NCI-H187 (cell line): Measurements from ENCODE around the gene CTDSPL2.
"Not testable (repeated sequence)": the region's sequence is repeated elsewhere in the genome, so short reads cannot be mapped to it uniquely, and the experiment has no call there.

Experiments used
- DNase-seq, 2 experiments: peaks; one replicate each; lab custom pipeline; 2025; lab: John Stamatoyannopoulos, UW

CTDSPL2 gene

DNA sequence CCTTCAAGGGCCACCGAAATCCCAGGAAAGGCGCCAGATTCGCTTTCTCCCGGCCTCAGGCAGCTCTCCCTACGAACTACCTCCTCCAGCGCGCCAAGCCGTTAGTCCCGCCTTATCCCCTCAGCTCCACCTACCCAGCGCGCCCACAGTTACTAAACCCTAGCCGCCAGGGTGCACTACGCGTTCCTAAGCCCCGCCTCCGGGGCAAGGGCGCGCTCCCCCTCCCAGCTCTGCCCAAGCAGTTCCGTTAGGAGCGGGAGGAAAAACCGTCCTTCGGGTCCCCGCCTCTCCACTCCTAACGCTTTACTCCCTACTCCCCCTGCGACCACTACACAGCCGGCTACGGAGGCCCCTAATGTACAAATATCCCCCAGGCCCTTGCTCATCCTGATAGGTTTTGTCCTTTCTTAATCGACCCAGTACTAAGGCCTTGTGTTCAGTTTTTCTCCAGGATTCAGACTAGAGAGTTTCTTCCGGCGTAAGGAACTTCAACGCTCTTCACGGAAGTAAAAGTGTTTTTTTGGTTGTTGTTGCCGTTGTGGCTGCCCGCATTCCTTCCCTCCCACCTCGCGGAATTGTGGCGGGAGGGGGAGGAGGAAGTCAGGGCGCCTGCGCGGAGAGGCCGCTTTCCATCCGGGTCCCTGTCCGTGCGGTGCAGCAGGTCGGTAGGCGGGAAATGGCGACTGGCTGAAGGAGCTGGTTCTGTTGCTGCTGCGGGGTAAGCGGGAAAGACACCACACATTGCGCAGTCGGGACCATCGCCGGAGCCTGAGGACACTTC is at the start of gene CTDSPL2:
Gene CTDSPL2 (plus strand): TSS at position 655 of the 781 bp plus-strand sequence. CDS start 31,386 bp downstream, outside the sequence.
- peak; percentile 87 to 94 for DNase-seq

DNA sequence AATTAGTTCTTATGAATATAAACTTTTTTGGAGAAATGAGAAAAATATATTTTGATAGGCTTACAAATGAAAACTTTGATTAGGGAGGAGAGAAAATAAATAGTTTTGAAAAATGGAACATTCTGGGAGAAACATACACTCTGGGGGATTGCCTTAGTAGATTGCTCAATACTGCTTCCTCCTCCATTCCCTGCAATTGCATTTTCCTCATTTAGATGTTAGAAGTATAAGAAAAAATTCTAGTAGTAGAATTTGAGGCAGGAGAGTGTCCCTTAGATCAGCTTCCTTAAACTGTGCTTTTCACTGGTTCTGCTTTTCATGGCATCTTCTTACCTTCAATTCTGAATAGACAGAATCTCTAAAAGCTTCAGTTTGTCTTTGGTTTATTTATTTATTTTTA is 46.2 kb upstream of the CTDSPL2 start:
- no peak for DNase-seq

DNA sequence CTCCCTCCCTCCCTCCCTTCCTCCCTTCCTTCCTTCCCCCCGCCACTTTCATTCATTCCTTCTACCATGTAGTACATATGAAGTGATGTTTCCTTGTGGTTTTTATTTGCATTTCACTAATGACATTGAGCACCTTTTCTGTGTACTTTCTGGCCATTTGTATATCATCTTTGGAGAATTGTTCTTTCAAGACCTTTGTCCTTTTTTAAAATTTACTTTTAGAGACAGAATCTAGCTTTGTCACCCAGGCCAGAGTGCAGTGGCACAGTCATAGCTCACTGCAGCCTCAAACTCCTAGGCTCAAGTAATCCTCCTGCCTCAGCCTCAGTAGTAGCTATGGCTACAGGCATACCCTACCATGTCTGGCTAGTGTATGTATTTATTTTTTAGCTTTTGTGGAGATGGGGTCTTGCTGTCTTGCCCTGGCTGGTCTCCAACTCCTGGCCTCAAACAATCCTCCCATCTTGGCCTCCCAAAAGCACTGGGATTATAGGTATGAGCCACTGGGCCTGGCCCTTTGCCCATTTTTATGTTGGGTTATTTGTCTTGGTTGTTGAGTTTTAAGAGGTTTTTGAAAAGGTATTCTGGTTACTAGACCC is 42.0 kb upstream of the CTDSPL2 start:
- no peak for DNase-seq

DNA sequence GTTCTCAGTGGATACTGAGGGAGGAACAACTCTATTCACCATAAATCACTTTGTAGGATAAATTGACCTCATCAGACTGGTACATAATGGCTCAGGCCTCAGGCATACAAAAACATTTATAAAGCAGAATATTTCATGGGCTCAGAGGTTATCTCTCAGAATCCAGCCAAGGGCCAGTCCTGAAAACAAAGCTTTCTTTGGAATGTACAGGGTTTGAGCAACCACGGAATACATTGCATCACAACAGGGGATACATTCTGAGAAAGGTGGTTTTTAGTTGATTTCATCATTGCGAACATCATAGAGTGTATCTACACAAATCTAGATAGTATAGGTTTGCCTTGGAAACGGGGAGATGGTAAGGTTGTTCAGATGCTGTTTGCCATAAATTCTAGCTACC is 33.4 kb upstream of the CTDSPL2 start:
- no peak for DNase-seq

DNA sequence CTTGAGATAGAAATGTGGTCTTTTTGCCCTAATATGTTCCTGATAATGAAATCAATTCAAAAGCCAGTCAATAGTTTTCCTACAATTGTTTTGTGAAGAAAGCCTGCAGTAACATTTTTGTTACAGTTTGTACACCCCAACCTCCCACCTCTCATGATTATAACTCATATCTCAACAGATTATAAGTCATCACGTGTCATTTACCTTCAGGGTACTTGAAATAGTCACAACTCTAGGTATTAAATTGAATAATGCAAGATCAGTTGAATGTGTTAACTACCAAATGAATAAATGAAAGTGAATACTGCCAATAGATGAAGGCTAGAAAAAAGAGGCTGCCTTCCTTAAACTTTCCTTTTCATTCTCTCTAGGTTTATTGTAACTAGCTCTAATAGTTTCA is 32.9 kb upstream of the CTDSPL2 start:
- DNase-seq = no peak

DNA sequence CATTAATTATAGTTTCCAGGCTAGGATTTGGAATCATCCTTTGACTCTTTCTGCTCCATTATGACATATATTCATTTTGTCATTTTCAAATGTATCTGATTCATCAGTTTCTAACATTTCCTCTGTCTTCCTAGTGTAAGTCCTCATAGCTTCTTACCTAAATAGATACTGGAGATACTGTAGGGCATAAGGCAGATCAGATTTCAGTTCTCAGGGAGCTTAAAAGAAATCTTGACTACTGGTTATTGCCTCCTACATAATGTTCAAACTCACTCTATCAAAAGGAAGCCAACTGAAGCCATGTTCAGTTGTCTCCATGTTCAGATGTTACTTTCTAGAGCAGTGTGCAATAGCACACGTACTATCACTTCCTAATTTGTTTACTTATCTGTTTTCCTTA is 29.6 kb upstream of the CTDSPL2 start:
- DNase-seq = no peak

DNA sequence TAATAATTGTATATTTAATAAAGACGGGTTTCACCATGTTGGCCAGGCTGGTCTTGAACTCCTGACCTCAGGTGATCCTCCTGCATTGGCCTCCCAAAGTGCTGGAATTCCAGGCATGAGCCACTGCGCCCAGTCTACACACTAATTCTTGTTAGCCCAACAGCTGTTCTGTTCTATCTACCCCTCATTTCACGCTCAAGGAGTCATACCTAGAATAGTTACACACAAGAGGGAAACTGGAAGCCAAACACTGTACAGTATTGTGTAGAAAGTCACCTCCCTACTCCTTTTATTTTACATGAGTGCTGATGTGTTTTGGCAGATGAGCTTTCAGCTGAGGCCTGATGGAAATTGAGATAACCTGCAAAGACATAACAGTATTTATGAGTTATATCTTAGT is 13.4 kb upstream of the CTDSPL2 start:
- no peak for DNase-seq

DNA sequence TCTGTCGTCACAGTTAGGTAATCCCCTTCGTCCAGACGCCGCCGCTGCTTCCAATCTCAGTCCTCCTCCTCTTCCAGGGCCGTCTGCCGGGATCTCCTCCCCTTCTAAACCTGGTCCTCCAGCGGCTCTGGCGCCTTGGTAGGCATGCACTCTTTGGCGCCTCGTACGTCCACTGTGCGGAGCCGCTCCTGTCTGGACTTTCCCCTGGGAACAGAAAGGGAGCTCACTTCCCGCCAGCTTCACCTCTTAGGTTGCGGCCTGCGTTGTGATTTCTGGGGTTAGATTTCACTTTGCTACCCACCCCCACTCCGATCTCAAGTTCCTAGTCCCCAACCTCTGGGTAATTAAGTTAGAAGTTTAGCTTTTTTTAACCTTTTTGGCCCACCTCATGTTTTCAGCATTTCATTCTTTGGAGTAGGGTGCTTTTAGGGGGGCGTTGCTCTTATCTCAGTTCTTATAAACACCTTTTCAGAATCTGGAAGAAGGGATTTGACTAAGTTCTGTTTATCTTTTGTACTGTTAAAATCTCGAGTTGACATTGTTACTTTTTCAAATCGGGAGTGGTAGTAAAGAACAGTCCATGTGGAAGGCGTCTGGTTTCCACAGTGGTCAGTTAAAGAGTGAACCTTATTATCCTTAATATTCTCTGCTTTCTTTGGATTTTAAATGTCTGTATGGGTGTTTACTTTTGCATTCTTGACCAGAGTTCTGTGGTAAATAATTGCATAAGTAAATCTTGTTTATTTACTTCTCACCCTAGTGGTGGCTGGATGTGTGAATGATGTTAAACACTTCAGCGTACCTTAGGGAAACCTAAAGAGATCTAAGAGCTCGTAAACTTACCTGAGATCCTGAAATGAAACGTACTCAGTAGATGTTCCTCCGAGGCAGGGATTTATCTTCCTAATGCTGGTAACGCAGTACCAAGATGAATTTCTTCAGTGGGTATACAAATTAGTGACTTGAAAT is 611 bp downstream of the CTDSPL2 start:
- peak in 1 of 2 experiments; percentile 25 for DNase-seq

DNA sequence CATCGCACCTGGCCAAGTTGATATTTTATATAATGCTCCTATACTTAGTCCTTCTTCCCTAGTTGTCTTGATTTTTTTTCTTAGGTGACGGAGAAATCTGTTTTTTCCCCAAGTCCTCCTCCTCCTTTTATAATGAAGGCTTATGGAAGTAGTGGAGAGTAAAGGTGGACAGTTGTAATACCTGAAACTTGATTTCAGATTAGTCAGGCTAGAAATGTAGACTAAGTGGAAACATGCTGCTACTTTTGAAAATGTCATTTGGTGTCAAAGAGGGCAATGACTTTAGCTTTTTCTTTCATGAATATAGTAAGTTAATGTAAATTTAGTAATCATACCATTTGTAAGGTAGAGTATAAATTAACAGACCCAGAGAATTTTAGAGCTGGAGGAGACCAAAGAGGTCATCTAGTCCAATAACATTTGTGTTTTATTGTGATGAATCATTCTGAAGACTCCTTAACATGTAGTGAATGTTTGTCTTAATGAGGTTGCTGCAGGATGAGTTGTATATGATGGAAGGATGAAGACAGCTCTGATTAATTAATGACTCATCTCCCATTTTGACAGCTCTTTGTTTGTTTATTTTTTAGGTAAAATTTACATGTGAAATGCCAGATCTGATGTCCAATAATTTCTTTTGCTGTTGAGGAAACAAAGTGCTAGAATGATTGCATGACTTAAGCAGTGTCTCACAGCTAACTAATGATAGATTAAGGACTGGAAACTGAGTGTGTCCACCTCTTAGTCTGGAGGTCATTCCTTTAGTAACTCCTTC is 8.7 kb downstream of the CTDSPL2 start:
- DNase-seq = no peak

DNA sequence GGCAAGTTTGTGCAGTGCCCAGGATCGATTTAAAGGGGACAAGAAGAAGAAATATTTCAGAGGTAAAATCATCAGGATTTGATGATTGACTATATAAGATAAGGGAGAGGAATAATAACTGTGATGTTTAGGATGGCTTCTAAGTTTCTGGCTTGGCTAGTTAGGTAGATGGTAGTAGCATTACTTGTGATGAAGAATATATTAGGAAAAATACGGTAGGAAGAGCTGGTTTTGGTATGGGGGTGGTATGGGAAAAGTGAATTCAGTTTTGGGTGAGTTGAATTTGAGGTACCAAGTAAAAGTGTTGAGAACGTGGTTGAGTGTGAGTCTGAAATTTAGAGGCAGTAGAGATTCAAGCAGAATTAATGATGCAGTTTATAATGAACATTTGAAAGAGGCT is 11.0 kb downstream of the CTDSPL2 start:
- no peak for DNase-seq

DNA sequence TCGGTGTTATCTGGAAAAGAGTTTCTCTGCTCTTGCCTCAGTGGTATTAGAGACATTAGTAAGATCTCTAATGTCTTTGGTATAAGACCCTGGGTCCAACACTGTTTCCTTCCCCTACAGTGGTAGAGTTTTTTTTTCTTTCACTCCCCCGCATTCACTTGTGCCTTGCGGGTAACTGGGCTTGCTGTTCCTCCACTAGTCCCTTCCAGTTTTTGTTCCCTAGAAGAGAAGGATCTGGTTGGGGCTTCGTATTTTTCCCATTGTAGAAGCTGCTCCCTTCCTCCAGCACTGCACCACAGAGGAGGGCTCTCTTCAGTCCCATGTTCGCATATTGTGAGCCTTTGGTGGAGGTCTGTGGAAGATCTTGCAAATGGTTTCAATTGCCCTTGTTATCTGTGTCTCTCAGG is 13.7 kb downstream of the CTDSPL2 start:
- no peak for DNase-seq

DNA sequence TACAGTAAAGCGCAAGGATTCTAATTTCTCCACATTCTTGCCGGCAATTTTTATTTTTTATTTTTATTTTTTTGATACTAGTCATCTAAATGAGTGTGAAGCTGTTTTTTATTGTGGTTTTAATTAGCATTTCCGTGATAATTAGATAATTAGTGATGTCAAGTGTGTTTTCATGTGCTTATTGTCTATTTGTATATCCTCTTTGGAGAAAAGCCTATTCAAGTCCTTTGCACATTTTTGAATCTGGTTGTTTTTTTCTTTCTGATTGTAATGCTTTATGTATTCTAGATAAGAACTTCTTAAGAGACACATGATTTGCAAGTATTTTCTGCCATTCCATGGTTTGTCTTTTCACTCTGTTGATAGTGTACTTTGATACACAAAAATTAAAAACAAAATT is 16.1 kb downstream of the CTDSPL2 start:
- DNase-seq = no peak

DNA sequence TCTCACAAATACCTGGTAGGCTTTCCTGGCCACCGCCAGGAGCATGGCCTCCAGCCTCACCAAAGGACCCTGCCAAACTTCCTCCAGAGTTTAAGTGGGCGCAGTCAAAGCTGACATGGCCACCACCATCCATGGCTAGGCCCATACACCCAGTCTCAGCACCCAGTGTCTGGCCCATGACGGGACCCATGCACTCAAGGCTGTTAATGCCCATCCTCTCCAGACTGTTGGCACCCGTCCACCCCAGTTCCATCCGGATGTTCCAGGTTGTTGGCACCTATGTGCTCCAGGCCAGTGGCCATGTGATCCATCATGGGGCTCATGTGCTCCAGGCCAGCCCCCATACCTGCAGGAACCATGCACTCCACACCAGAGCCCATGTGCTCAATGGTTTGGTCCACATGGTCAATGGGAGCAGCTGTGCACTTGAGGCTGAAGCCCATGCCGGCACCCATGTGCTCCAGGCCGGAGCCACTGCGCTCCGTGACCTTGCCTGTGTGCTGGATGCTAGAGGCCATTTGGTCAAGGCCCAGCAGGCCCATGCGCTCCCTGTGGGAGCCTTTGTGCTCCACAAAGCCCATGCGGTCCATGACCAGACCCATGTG is 20.4 kb downstream of the CTDSPL2 start:
- no peak for DNase-seq

DNA sequence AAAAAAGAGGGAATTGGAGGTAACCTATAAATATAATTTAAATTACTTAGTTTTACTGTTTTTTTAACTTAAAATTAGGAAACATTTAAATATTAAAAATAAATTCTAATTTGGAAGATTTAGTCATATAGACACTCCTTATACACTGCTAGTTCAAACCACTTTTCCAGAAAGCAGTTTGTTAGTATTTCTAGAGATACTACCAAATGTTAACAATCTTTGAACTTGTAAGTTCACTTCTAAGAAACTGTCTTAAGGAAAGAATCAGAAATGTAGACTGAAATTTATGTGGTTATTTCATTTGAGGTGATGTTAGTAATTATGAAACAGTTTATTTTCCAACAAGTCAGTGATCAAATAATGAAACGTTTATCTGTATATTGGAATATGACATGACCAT is 22.7 kb downstream of the CTDSPL2 start:
- DNase-seq = no peak

DNA sequence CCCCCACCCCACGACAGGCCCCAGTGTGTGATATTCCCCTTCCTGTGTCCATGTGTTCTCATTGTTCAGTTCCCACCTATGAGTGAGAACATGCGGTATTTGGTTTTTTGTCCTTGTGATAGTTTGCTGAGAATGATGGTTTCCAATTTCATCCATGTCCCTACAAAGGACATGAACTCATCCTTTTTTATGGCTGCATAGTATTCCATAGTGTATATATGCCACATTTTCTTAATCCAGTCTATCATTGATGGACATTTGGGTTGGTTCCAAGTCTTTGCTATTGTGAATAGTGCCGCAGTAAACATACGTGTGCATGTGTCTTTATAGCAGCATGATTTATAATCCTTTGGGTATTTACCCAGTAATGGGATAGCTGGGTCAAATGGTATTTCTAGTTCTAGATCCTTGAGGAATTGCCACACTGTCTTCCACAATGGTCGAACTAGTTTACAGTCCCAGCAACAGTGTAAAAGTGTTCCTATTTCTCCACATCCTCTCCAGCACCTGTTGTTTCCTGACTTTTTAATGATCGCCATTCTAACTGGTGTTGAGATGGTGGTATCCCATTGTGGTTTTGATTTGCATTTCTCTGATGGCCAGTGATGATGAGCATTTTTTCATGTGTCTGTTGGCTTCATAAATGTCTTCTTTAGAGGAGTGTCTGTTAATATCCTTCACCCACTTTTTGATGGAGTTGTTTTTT is 26.3 kb downstream of the CTDSPL2 start:
- not testable (repeated sequence) for DNase-seq

DNA sequence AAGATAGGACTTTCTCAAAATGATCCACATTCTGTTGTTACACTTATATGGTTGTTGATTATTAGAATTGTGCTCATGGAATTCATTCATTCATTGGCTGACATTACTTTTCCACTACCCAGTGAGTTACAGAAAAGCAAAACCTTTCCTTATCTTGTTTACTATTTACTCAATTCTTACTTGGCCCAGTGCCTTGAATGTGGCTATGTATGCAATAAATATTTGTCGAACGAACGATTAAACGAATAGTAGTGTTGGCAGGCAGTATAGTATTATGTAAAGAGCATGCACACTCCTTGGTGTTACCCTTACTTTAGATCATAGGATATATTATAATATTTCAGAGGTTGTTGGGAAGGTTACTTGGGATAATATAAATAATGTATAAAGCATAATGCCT is 31.0 kb downstream of the CTDSPL2 start:
- no peak for DNase-seq

DNA sequence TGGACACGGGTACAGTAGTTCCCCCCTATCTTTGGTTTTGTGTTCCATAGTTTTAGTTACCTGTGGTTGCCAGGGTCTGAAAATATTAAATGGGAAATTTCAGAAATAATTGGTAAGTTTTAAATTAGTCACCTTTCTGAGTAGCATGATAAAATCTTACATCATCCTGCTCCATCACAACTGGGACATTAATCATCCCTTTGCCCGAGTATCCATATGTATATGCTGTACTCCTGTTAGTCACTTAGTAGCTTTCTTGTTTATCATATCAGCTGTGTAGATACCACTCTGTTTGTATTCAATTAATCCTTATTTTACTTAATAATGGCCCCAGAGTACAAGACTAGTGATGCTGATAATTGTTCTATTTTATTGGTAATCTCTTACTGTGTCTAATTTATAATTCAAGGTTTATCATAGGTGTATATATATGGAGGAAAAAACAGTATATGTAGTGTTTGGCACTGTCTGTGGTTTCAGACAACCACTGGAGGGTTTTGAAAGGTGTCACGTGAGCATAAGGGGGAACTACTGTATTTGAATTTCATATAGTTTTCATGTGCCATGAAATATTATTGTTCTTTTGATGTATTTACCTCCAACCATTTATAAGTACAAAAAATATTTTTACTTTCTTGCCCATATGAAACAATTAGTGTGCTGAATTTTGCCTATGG is 41.4 kb downstream of the CTDSPL2 start:
- no peak for DNase-seq

DNA sequence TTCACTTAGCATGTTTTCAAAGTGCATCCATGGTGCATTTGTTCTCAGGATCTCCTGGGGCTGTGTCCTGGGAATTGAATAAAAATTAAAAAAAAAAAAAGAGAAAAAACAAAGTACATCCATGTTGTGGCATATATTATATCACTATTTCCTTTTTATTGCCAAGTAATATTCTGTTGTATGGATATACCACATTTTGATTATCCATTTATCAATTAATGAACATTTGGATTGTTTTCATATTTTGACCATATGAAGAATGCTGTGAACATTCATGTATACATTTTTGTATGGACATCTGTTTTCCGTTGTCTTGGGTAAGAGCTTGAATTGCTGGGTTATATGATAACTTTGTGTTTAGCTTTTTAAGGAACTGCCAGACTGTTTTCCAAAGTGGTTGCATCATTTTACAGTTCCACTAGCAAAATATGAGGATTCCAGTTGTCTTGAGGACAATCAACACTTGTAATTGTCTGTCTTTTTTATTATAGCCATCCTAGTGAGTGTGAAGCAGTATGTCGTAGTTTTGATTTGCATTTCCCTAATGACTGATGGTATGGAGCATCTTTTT is 44.5 kb downstream of the CTDSPL2 start:
- no peak for DNase-seq

DNA sequence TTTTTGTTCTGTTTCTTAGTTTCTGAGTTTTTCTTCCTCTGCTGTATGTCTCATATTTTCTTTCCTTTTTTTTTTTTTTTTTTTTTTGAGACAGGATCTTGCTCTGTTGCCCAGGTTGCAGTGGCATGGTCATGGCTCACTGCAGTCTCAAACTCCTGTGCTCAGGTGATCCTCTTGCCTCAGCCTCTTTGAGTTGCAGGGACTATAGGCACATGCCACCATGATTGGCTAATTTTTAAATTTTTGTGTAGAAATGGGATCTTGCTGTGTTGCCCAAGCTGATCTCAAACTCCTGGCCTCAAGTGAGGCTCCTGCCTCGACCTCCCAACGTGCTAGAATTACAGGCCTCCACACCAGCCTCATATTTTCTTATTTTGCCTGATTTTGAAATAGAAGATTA is 51.9 kb downstream of the CTDSPL2 start:
- no peak for DNase-seq

DNA sequence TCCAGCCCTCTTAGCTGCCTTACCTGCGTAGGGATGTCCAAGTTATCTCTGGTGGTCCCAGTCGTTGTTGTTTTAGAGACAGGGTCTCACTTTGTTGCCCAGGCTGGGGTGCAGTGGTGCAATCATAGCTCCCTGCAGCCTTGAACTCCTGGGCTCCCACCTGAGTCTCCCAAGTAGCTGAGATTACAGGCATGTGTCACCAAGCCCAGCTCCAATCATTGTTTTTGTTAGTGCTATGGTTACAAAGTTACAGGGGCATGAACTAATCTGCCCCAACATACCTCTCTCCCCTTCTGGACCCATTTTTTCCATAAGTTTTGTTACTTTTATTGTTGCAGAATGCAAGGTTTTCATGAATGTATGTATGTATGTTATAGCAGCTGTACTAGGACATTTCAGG is 54.7 kb downstream of the CTDSPL2 start:
- no peak for DNase-seq
